ENCODE measurements around the gene TNRC6A.
"Not testable (repeated sequence)": the region's sequence is repeated elsewhere in the genome, so short reads cannot be mapped to it uniquely, and the experiment has no call there.

Gene TNRC6A

DNA sequence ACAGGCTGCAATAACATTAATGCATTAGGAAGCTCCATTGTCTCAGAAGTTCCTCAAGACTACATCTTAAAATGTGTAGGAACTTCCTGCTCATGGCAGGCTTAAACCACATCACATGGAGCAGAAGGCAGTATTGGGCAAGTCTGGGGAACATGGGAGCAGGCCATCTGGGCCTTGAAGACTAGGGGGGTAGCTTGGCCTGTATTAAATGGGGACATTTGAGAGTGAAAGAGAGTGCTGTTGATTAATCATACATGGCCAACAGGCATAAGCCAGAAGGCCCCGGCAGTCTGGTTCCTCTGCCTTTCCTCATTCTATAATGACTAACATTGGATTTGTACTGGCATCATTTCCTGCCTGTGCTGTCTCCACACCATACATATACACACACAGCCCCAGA is 91.1 kb downstream of the TNRC6A start:
- no peak for DNase-seq

- DNase-seq = no peak
Observed at GRCh38 chr16:24821129-24821528, 91.7 kb downstream of the TNRC6A start.

DNA sequence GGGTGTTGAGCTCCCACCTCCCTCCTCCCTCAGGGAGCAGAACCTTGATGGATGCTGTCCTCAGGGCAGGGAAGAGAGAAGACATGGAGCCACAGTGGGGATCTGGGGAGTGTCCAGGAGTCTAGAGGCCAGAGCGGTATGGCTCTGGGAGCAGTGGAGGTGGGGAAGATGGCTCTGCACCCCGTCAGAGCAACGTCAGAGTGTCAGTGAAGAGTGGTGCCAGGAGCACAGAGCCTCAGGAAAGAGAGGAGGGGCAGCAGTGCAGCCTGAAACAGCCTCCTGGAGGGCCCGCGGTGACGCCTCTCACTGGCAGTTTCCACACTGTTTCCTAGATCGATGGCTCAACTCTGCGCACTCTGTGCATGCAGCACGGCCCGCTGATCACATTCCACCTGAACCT is 93.1 kb downstream of the TNRC6A start:
- no peak for DNase-seq

- no peak for DNase-seq
Observed at GRCh38 chr16:24822974-24823373, 93.5 kb downstream of the TNRC6A start.

DNA sequence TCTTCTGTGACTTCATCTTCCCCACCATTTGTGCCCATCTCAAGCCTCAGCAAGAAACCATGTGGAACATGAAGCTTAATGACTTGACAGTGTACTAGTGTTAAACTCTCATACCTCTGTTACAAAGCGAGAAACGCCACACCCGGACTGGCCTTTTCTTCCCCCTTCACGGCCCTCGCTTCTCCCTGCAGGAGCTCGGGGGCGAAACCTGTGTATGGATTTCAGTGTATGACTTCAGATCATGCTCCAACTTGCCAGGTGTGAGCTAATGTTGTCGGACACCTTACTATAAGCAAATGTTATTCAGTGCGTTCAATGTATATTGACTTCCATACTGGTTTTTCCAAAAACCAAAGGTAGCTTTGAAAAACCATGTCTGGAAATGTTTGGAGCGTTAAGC is 96.2 kb downstream of the TNRC6A start:
- DNase-seq = no peak

DNA sequence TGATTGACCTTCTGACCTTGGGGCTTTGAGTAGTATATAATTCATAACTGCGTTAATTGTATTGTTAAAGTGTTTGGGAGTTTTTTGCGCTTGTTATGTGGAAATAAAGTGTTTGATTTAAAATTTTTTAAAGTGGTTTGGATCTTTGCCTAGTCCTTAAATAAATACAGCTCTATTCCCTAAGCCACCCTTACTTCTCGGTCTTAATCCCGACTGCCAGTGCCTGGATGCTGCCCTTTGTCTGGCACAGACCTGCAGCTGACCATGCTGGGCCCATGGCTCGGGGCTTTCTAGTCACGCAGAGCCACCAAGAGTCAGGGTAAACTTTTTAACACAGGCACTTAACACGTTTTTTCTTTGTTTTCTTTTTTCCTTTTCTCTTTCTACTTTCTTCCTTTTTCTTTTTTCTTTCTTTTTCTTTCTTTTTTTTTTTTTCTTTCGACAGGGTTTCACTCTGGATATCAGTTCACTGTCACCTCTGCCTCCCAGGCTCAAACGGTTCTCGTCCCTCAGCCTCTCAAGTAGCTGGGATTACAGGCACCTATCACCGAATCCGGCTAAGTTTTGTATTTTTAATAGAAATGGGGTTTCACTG is 96.7 kb downstream of the TNRC6A start:
- DNase-seq = no peak

DNA sequence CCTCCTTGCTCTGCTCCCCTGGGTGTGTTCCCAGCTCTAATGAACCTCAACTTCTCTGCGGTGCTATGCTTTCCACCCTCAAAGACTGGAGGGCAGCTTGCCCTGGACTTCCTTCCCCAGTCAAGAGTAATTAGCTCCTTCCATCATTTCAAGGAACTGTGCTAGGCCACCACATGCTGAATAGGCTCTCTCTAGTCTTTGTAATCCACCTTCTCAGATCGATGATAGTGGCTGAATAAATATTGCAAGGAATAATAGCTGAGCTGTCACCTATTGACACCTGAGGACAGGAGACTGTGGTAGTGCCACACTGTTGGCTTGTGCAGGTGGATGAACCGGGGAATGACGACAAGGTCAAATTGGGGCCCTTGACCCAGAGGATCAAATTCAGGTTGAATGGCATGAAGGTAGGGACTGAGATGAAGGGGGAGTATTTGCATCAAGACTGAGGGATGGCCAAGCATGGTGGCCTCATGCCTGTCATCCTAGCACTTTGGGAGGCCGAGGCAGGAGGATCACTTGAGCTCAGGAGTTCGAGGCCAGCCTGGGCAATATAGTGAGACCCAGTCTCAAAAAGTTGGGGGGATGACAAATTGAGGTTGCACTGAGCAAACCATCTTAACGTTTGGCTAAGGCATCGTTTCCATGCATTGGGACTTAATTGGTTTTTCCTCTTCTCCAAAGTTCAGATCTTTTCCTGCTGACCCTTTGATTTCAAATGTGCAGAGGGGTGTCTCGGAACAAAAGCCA is 97.5 kb downstream of the TNRC6A start:
- no peak for DNase-seq

- no peak for DNase-seq
Observed at GRCh38 chr16:24829153-24829552, 99.7 kb downstream of the TNRC6A start.

- DNase-seq = no peak
Observed at GRCh38 chr16:24833352-24833751, 103.9 kb downstream of the TNRC6A start.

GRCh38 chr16:24834459-24835335 is 105.2 kb downstream of the TNRC6A start:
- DNase-seq = no peak

- DNase-seq = no peak
Observed at GRCh38 chr16:24836836-24837235, 107.4 kb downstream of the TNRC6A start.

- DNase-seq = no peak
Observed at GRCh38 chr16:24837969-24838368, 108.5 kb downstream of the TNRC6A start.

GRCh38 chr16:24838554-24839266 is 109.3 kb downstream of the TNRC6A start:
- DNase-seq = no peak

- DNase-seq = no peak
Observed at GRCh38 chr16:24839347-24839972, 110.0 kb downstream of the TNRC6A start.

GRCh38 chr16:24841291-24841690 is 111.8 kb downstream of the TNRC6A start:
- DNase-seq = no peak

DNA sequence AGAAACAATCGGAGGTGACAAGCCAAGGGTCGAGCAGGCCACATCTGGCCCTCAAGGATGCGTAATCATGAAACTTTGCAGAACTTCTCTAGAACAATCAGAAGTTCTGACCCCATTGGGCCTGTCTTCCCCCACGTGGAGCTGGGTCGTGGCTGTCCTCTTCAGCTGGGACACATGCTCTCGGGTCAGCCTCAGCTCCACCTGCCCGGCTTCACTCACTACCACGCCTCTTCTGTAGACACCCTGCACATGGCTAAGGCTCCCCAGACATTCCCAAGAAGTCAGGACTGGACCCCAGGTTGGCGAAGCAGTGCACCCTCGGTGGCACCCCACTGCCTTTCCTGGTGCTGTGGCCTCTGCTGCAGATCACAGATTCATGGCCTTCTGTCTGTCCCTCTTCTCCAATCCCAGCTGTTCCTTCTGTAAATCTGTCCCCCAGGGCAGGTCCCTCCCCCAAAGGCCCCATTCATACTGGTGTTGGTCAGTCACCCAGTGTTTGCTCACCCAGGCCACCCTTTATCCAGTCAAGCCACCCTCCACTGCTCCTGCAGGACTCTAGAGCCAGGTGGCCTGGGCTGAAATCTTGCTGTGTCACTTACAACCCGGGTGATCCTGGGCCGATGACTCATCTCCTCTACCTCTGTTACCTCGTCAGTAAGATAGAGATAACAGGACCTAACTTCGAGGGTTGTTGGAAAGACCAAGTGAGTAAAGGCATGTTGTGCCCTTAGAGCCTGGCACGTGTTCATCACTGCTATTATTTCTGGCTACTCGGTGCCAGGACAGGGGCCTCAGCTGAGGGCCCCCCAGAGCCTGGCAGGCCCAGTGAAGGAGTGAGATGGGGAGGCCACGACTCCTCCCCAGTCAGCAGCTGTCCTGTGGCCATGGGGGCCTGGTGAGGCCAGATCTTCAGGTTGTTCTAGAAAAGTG is 114.9 kb downstream of the TNRC6A start:
- DNase-seq = no peak

DNA sequence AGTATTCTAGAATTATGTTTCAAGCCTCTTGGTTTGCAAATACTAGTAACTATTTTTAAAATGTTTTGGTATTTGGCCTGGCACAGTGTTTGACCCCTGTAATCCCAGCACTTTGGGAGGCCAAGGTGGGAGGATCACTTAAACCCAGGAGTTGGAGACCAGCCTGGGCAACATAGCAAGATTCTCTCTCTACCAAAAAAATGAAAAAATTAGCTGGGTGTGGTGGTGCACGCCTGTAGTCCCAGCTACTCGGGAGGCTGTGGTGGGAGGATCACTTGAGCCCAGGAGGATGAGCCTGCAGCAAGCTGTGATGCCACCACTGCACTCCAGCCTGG is 115.5 kb downstream of the TNRC6A start:
- DNase-seq = not testable (repeated sequence)

- DNase-seq = no peak
Observed at GRCh38 chr16:24845726-24846547, 116.5 kb downstream of the TNRC6A start, which contains the start of gene SLC5A11. SLC5A11 (plus strand) TSS chr16:24845963; CDS start chr16:24858644, 12,681 bp downstream.

- no peak for DNase-seq
Observed at GRCh38 chr16:24846548-24847357, 117.3 kb downstream of the TNRC6A start.

DNA sequence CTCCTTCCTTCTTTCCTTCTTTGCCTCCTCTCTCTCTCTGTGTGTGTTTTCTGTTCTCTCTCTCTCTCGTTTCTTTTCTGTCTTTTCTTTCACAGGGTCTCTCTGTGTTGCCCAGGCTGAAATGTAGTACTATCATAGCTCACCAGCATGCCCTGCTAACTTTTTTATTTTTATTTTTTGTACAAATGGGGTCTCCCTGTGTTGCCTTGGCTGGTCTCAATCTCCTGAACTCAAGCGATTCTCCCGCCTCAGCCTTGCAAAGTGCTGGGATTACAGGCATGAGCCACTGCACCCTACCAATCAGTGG is 117.9 kb downstream of the TNRC6A start:
- no peak for DNase-seq
